Measurements from ENCODE around the gene CLDN19.
"Not testable (repeated sequence)": the region's sequence is repeated elsewhere in the genome, so short reads cannot be mapped to it uniquely, and the experiment has no call there.

CLDN19 gene

GRCh38 chr1:42761567-42761966 is 21.5 kb upstream of the CLDN19 start:
- no peak for DNase-seq (ENCODE audit: extremely low read depth in 1 of 2, low read depth in 1 of 2)

DNA sequence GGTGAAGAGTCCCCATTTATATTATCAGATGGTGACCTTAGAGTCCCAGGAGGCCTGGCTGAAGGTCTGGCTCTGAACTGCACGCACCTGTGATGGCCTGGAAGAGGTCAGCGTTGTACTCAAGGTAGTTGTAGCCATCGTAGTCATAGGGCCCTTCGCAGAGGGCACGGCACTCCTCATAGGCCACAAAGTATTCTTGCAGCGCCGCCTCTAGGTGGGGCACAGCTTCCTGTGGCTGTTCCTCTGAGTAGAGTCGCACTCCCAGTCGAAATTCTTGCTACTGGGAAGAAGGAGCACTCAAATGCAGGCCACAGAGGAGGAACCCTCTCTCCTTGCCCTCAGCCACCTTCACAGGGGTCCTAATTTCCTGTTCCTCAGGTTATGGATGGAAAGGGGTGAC is 19.1 kb upstream of the CLDN19 start:
- DNase-seq (ENCODE audit: extremely low read depth in 1 of 2, low read depth in 1 of 2), result no peak

DNA sequence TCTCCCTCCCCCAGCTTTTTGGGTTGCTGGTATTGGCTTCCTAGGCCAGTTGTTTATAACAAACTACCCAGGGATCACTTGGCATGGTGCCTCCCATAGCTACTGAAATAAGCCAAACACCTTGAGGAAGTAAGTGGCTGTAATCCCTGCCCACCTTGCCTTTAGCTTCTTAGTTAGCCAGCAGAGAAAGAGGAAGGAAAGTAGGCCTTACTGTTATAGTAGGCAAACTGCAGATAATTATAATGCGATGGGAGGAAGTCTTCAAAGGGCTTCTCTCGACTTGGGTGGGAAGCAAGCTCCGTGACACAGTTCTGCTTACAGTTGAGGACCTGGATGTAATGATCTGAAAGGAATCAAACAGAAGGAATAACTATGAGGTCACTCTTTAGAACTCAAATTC is 18.6 kb upstream of the CLDN19 start:
- no peak for DNase-seq (ENCODE audit: extremely low read depth in 1 of 2, low read depth in 1 of 2)

- no peak for DNase-seq (ENCODE audit: extremely low read depth in 1 of 2, low read depth in 1 of 2)
Measured at GRCh38 chr1:42757892-42758275, 17.8 kb upstream of the CLDN19 start.

GRCh38 chr1:42756956-42757891 is 17.2 kb upstream of the CLDN19 start:
- no peak for DNase-seq (ENCODE audit: extremely low read depth in 1 of 2, low read depth in 1 of 2)

GRCh38 chr1:42753070-42753469 is 13.0 kb upstream of the CLDN19 start:
- no peak for DNase-seq (ENCODE audit: extremely low read depth in 1 of 2, low read depth in 1 of 2)

DNA sequence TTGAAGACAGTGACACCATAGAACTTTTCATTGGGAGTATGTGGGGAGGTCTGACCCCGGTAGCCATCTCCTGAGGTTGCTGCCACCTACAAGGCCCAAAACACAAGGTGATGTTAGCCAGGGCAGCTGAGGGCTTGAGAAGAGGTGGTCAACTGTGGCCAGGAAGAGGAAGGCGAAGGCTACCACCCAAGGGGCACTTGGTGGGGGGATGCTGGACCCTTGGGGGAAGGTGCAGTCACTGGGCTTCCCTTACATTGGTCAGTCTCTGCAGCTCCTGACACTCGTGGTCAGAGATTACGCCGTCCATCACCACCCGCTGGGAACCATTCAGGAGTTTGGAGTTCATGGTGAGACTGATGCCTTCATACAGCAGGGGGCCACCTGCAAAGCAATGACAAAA is 12.2 kb upstream of the CLDN19 start:
- no peak for DNase-seq (ENCODE audit: extremely low read depth in 1 of 2, low read depth in 1 of 2)

DNA sequence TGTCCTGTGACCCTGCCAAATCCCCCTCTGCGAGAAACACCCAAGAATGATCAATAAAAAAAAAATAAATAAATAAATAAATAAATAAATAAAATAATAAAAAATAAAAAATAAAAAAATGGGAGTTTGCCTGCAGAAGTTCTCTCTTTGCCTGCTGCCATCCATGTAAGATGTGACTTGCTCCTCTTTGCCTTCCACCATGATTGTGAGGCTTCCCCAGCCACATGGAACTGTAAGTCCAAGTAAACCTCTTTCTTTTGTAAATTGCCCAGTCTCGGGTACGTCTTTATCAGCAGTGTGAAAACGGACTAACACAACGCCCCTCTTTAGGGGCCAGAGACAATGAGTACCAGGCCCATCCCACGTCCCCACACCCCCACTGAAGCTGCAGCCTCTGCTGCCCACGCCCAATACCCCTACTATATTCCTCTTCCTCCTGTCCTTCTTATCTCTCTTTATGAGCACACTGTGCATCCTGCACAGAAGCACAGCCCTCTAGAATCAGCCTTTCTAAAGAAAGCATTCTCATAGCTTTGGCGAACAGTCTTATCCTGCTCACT is 11.6 kb upstream of the CLDN19 start:
- DNase-seq (ENCODE audit: extremely low read depth in 1 of 2, low read depth in 1 of 2), result not testable (repeated sequence)

GRCh38 chr1:42750041-42750440 is 10.0 kb upstream of the CLDN19 start:
- DNase-seq (ENCODE audit: extremely low read depth in 1 of 2, low read depth in 1 of 2), result no peak

DNA sequence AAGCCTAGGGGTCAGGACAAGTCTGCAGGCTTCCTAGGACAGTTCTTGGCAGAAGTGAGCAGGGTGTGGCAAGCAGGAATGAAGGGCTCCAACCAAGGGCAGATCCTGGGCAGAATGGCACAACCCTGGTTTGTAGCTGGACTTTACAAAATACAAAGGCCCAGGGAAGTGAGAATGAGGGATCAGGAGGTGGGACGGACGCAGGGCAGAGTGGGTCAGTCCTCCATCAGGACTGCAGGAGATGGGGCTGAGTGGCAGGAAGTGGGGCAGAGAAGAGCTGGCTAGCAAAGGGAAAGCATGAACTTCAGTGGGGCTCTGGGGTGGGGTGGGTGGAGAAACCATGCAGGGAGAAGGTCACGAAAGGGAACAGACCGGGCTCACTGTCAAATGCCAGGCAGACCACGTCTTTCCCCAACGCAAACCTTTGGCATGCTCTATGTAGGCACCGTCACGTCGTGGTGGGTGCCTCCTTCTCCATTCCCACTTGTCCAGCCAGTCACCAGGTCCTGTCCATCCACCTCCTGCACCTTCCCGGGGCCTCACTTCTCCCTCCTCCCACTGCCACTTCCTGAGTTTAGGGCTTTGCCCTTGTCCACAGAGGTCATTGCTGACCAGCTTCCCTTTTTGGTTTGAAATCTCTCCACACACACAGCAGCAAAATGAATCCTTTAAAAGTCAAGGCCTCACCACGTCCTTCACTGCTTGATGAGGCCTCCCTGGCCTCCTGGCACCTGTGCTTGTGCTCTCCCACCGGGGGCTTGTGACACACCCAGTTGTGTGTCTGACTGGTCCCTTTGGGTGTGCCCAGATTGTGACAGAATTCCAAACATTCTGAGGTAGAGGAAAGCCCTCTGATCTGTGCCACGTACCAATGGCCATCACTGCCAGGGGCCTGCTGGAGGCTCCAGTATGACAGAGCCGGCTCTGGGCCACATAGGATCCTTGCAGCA is 8.7 kb upstream of the CLDN19 start:
- no peak for DNase-seq (ENCODE audit: extremely low read depth in 1 of 2, low read depth in 1 of 2)

GRCh38 chr1:42748021-42748420 is 8.0 kb upstream of the CLDN19 start:
- no peak for DNase-seq (ENCODE audit: extremely low read depth in 1 of 2, low read depth in 1 of 2)

DNA sequence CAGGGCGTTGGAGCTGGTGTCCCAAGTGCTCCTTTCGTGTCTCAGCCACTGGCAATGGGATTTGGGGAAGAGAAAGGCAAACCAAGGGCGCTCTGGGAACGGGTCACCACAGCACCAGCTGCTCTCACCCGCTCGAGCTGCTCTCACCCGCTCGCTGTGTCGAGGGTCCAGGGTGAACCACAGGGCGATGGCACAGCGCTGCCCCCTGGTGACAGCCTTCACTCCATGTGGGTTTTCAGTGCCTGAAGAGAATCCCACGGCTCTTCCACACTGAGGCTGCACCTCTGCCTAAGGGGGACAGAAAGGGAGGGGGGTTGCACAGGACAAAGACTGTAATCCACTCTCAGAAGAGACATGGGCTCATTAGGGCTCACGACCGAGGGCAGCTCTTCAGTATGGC is 7.1 kb upstream of the CLDN19 start:
- no peak for DNase-seq (ENCODE audit: extremely low read depth in 1 of 2, low read depth in 1 of 2)

DNA sequence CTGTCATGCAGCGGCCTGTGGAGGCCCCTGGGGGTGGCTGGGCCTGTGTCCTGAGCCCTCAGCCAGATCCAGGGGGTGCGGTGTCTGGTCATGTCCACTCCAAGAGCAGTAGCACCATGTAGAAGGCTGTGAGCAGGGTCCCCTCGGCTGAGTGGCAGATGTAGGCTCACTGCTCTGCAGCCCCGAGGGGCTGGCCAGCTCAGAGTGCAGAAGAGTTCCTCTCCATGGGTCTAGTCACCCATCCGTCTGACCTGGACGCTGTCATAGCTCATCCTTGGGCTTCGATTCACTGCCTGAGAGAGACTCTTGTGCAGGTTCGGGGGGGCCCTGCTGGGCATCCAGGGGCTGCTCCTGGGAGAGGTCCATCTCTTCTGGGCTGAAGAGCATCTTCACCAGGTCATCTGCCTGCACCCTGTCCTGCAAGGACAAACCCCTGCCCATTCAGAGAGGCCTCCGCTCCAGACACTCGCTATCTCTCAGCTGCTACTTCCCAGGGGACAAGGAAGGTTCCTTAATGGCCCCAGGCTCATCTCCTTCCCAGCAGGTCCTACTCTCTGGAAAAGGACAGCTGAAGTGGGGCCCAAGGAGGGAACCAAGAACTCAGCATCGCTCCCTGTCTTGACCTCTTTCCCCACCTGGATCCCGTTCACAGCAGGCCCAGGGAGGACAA is 6.5 kb upstream of the CLDN19 start:
- no peak for DNase-seq (ENCODE audit: extremely low read depth in 1 of 2, low read depth in 1 of 2)

- no peak for DNase-seq (ENCODE audit: extremely low read depth in 1 of 2, low read depth in 1 of 2)
Measured at GRCh38 chr1:42745851-42746250, 5.8 kb upstream of the CLDN19 start.

GRCh38 chr1:42744148-42744413 is 4.0 kb upstream of the CLDN19 start:
- DNase-seq (ENCODE audit: extremely low read depth in 1 of 2, low read depth in 1 of 2), result no peak

DNA sequence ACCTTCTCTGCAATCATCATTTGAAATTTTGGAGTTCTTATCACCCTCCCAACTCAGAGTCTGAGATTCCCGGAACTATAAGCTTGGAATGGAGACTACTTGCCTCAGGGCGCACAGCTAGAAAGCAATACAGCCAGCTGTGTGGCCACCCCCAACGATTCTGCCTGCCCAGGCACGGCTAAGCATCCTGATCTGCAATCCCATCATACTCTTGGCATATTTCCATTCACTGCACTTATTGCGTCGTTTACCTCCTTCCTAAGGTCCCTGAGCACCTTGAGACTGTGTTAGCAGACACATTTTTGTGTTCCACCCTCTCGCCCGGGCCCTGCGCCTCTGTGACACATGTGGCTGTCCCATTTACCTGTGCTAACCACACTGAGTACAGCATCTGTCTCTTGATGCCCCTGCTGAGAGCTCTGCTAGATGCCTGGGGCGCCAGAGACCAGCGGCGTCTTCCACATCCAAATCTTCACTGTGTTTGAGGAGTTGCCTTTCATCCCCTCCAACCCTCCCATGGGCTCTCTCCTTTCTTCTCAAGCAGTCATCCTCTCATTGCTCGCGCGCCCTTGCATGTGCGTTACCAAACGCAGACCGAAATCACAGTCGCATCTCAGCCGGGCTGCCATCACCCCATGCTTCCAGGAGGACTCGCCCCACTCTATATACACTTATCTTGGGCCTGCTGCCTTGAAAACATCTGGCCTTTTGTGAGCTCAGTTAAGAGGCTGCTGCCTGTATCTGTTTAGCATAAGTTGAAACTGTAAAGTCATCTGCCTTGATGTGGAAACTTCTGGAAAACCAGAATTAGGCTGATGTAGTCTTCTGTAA is 3.5 kb upstream of the CLDN19 start:
- no peak for DNase-seq (ENCODE audit: extremely low read depth in 1 of 2, low read depth in 1 of 2)

GRCh38 chr1:42742617-42743316 is 2.7 kb upstream of the CLDN19 start:
- no peak for DNase-seq (ENCODE audit: extremely low read depth in 1 of 2, low read depth in 1 of 2)

DNA sequence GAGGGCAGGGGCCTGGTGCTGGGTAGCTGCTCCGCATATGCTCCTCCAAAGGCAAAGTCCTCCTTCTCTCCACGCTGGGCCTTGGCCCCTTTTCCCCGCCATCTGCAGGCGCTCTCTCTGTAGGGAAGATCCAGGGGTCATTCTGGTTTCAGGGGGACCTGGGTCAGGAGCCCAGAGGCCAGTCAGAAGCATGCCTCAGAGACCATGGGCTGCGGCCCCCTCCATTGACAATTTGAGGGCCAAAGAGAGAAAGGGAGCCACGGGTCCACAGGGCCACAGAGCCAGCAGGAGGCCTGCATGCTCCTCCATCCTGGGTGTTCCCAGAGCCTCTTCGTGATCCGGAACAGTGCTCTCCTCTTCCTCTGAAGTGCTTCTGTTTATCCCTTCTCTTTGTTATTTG is 2.1 kb upstream of the CLDN19 start:
- DNase-seq (ENCODE audit: extremely low read depth in 1 of 2, low read depth in 1 of 2), result no peak

- DNase-seq (ENCODE audit: extremely low read depth in 1 of 2, low read depth in 1 of 2), result no peak
Measured at GRCh38 chr1:42741706-42742105, 1.7 kb upstream of the CLDN19 start.
